Tibial nerve (tissue), 4 donors: ENCODE measurements around the gene FNDC4.

Experiments used
- EP300 ChIP-seq, 2 donors: sonication (generic); formaldehyde crosslinking; IDR thresholded peaks; one replicate each; pipeline ENCODE4 v1.6.1; 2017; ENCODE audit warnings: antibody characterized with exemption in 2 of 2, mild to moderate bottlenecking in 1 of 2
- POLR2A ChIP-seq, 2 donors: fragments of 450-650 bp; IDR thresholded peaks; one replicate each; pipeline ENCODE4 v1.6.1; 2017; ENCODE audit warnings: antibody characterized with exemption in 2 of 2, mild to moderate bottlenecking in 2 of 2, moderate library complexity in 2 of 2
- TF ChIP-seq, protein P1 (sequence below), 5 experiments: fragments of 200-600 bp in 3 of 5; fragments of 450-650 bp in 2 of 5; sonication (generic) in 3 of 5; IDR thresholded peaks; one replicate each; pipeline ENCODE4 v1.5.1; 2016 to 2019; ENCODE audit warnings: antibody characterized with exemption in 5 of 5, mild to moderate bottlenecking in 3 of 5, moderate library complexity in 2 of 5

DNA sequence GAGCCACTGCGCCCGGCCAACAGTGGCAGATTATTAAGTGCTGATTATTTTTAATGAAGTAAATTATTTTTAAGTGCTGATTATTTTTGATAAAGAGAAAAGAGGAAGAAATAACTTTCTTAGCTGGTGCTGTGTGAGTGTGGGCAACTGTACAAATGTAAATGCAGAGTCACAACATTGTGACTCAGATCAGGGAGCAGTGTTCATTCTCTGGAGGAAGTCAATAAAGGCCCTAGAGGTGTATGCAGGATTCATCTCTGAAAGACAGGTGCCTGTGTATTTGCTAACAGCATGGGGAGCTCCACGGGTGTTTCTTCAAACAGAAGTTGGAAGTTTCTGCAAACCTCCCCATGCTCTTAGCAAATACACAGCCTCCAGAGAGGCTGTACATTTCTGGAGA lies 46.6 kb downstream of the FNDC4 start:
- TF ChIP-seq, protein P1, sequence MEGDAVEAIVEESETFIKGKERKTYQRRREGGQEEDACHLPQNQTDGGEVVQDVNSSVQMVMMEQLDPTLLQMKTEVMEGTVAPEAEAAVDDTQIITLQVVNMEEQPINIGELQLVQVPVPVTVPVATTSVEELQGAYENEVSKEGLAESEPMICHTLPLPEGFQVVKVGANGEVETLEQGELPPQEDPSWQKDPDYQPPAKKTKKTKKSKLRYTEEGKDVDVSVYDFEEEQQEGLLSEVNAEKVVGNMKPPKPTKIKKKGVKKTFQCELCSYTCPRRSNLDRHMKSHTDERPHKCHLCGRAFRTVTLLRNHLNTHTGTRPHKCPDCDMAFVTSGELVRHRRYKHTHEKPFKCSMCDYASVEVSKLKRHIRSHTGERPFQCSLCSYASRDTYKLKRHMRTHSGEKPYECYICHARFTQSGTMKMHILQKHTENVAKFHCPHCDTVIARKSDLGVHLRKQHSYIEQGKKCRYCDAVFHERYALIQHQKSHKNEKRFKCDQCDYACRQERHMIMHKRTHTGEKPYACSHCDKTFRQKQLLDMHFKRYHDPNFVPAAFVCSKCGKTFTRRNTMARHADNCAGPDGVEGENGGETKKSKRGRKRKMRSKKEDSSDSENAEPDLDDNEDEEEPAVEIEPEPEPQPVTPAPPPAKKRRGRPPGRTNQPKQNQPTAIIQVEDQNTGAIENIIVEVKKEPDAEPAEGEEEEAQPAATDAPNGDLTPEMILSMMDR (IDR thresholded peaks at IDR 0.05): no peak
- no peak for TF ChIP-seq EP300 (IDR thresholded peaks at IDR 0.05)
- TF ChIP-seq POLR2A (IDR thresholded peaks at IDR 0.05): no peak
